Stimulated activated CD4-positive, alpha-beta T cell treated with anti-CD3 and anti-CD28 coated beads, Interleukin-1b, Interleukin-23, amount 100 ng/mL, for 4 hours (primary cell): ENCODE measurements around the gene DPYSL5.
"Not testable (repeated sequence)": the region's sequence is repeated elsewhere in the genome, so short reads cannot be mapped to it uniquely, and the experiment has no call there.

Source experiments
- DNase-seq, 2 donors: peaks; one replicate each; pipeline ENCODE4 v3.0.0-alpha.2; 2020; ENCODE audit warnings: low read depth in 2 of 2

DPYSL5 gene

GRCh38 chr2:26875065-26875634 lies 27.2 kb downstream of the DPYSL5 start:
- DNase-seq: no peak

DNA sequence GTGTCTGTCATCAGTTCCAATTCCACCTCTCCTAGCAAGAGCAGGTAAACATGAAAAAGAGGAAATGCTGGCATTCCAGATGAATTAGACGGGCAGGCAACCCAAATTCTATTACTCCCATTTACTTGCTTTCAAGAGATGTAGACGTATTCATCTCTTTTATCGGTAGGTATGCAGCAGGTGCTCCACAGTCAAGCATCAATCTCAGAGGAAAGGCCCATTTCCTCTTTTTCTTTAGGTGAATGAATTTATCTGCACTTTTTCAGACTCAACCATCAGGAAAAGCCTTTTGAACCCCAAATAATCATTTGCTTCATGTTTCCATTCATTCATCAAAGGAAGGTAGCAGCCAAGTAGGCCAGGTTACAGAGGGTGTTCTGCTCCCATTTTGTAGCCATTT lies 27.9 kb downstream of the DPYSL5 start:
- no peak for DNase-seq

GRCh38 chr2:26876260-26876659 lies 28.3 kb downstream of the DPYSL5 start:
- DNase-seq: no peak

- no peak for DNase-seq
These were observed 29.3 kb downstream of the DPYSL5 start for GRCh38 chr2:26877276-26877675.

DNA sequence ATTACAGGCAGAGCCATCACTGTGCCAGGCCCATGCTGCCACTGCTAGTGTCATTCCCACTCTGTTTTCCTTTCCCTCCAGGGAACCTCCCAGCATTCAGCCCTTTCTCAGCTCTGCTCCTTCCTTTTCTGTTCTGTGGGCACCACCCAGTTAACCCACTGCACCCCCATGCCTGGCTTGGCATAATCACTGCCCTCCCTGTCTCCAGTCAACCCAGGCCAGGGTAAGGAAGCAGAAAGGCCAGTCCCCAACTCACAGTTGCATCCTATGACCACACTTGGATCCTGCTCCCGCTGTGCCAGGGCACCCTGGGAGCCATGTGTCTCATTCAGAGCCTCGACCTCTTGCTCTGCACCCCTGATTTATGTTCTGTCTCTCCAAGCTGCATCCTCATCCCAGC lies 32.2 kb downstream of the DPYSL5 start:
- DNase-seq: no peak

DNA sequence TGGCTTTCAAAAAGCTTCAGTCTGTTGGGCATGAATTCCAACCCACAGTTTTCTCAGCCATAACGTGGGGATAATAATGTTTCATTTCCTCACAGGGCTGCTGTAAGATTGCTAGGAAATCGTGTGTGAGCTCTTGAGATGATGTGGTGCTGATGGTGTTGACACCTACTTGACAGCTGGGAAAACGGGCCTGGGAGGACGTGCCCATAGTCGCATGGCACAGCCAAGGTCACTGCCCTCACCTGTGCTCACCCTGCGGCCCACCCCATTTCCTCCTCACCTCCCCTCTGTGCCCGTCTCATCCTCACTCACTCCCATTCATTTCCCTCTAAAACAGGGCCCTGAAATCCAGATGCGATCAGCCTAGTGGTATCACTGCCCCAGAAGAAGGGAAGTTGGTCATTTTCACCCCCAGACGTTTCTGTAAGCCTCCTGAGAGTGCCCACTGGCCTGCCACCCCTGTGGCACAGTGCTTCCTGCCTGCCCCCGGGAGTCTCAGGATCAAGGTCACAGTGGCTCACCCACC lies 33.0 kb downstream of the DPYSL5 start:
- no peak for DNase-seq

DNA sequence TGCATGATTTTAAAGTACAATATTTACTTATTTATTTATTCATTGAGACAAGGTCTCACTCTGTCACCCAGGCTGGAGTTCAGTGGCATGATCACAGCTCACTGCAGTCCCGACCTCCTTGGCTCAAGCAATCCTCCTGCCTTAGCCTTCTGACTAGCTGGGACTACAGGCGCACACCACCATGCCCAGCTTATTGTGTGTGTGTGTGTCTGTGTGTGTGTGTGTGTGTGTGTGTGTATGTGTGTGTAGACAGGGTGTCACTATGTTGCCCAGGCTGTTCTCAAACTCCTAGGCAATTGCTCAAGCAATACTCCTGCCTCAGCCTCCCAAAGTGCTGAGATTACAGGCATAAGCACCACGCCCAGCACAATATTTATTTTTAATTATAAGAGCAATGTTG lies 34.3 kb downstream of the DPYSL5 start:
- not testable (repeated sequence) for DNase-seq

- no peak for DNase-seq
These were observed 36.0 kb downstream of the DPYSL5 start for GRCh38 chr2:26883956-26884355.

GRCh38 chr2:26884486-26884885 lies 36.6 kb downstream of the DPYSL5 start:
- no peak for DNase-seq

- no peak for DNase-seq
These were observed 37.9 kb downstream of the DPYSL5 start for GRCh38 chr2:26885651-26886329.

GRCh38 chr2:26886736-26887135 lies 38.8 kb downstream of the DPYSL5 start:
- DNase-seq: no peak

DNA sequence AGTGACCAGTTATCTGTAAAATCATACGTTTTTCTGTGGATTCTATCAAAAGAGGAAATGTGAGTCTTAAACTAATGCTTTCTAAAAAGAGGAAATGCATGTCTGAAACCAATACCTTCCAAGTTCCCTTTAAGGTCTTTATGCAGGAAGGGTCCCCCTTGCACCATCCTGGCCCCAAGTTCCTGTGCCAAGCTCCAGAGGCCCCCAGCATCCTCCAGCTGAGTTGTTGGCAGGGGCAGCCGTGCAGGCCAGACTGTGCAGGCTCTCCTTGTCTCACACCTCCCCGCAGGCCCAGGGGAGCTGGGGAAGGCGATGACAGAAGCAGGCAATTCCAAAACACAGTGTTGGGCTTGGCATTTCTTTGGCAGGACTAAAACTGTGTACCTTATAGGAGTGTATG lies 39.2 kb downstream of the DPYSL5 start:
- no peak for DNase-seq

GRCh38 chr2:26889796-26890195 lies 41.9 kb downstream of the DPYSL5 start:
- no peak for DNase-seq

DNA sequence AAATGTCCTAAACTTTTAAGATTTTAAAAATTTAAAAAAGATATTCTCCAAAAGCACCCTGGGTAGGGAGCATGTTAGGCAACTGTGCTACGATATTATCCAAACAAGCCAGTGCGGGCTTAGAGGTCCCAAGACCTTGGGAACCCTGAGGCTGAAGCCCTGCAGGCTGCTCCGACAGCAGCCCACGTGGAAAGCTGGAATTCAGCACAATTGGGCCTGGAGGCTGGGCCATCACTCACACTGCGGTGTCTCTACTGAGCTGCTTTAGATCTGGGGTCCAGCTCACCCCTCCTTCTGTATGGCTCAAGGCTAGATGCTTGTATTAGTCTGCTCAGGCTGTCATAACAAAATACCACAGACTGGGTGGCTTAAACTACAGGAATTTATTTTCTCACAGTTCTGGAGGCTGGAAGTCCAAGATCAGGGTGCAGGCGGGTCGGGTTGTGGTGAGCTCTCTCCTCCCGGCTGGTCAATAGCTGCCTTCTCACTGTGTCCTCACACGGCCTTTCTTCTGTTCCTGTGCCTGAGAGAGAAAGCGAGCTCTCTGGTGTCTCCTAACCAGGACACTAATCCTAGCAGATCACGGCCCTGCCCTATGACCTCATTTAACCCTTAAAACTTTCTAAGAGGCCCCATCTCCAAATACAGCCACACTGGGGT lies 42.5 kb downstream of the DPYSL5 start:
- no peak for DNase-seq

DNA sequence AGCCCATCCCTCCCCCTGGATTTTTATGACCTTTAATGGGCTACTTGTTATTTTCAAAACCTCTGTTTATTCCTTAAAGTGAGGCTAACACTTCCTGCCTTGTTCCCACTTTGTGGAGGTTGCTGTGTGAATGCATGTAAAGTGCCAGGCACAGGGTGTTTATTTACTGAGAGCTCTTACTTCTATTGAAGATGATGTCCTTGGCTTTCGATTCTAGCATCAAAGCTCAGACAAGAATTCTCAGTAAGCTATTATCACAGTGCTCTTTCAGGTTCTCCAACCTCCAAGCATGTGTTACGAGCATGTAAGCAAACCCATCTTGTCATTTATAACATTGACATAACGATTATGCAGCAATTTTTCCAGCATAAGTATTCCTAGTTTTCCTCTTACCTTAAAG lies 44.2 kb downstream of the DPYSL5 start:
- DNase-seq: no peak

GRCh38 chr2:26892922-26893524 lies 45.1 kb downstream of the DPYSL5 start:
- no peak for DNase-seq

DNA sequence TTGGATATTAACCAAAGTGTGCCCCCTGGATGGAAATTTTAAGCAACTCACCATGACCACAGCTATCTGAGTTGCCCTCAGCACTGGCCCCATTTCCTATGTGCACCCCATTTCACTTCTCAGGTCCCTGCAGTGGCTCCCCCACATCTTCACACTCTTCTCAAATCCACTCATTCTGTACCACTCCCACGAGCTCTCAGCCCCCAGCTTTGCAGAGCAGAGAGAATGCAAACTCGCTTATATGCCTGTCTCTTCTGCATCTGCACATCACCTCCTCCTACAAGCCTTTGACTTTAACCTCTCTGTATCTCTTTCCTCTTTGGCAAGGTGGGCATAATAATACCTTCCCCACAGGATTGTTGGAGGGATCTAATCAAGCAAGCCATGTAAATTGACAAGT lies 46.2 kb downstream of the DPYSL5 start:
- DNase-seq: no peak

- no peak for DNase-seq
These were observed 50.0 kb downstream of the DPYSL5 start for GRCh38 chr2:26897807-26898479.

GRCh38 chr2:26898480-26899078 lies 50.6 kb downstream of the DPYSL5 start:
- no peak for DNase-seq

- no peak for DNase-seq
These were observed 51.7 kb downstream of the DPYSL5 start for GRCh38 chr2:26899500-26900164.

DNA sequence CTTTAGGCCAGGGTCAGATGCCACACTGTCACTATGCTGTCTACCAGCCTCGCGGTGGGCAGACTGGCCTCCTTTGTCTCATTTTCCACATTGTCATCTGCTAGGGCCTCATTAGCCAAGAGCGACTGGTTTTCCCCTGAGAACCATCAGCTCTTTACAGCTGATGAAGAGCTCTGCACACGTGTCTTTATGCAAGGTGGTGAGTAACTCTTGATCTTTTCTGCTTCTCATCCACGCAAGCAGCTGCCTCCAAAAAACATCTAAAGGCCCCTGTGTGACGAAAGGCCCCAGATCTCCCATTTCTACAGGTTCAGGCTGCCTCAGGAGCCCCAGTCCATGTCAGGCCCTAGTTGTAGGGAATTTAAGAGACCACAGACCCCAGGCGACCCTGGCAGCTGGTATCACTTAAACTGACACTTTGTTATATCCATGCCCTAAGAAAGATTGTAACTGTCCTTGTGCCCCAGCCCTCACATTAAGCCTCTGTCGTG lies 52.9 kb downstream of the DPYSL5 start:
- no peak for DNase-seq
